Fibroblast of peridontal ligament (primary cell): ENCODE measurements around the gene STAT3.
"Not testable (repeated sequence)": the region's sequence is repeated elsewhere in the genome, so short reads cannot be mapped to it uniquely, and the experiment has no call there.

Experiments
- DNase-seq: peaks from one replicate; pipeline ENCODE4 v3.0.0-alpha.2; 2010; ENCODE audit errors: extremely low read depth

Gene STAT3

GRCh38 chr17:42409523-42410318, 21.5 kb upstream of the STAT3 start:
- DNase-seq: peak; percentile 94

- no peak for DNase-seq
Observed at GRCh38 chr17:42408061-42408460, 19.8 kb upstream of the STAT3 start.

- peak; percentile 69 for DNase-seq
Observed at GRCh38 chr17:42407289-42407836, 19.1 kb upstream of the STAT3 start.

- DNase-seq: no peak
Observed at GRCh38 chr17:42406615-42407288, 18.5 kb upstream of the STAT3 start.

GRCh38 chr17:42405963-42406495, 17.8 kb upstream of the STAT3 start:
- DNase-seq: peak; percentile 76

- no peak for DNase-seq
Observed at GRCh38 chr17:42405076-42405475, 16.8 kb upstream of the STAT3 start.

- DNase-seq: no peak
Observed at GRCh38 chr17:42404326-42405055, 16.2 kb upstream of the STAT3 start.

GRCh38 chr17:42403150-42403549, 14.9 kb upstream of the STAT3 start:
- DNase-seq: no peak

GRCh38 chr17:42402117-42402516, 13.9 kb upstream of the STAT3 start:
- no peak for DNase-seq

- not testable (repeated sequence) for DNase-seq
Observed at GRCh38 chr17:42400844-42401375, 12.7 kb upstream of the STAT3 start.

- no peak for DNase-seq
Observed at GRCh38 chr17:42399948-42400843, 12.0 kb upstream of the STAT3 start.

- no peak for DNase-seq
Observed at GRCh38 chr17:42399121-42399520, 10.9 kb upstream of the STAT3 start.

- DNase-seq: not testable (repeated sequence)
Observed at GRCh38 chr17:42395601-42396000, 7.4 kb upstream of the STAT3 start.

GRCh38 chr17:42394838-42395237, 6.6 kb upstream of the STAT3 start:
- DNase-seq: no peak

- no peak for DNase-seq
Observed at GRCh38 chr17:42392692-42393415, 4.6 kb upstream of the STAT3 start.

GRCh38 chr17:42391439-42391838, 3.2 kb upstream of the STAT3 start:
- not testable (repeated sequence) for DNase-seq

- no peak for DNase-seq
Observed at GRCh38 chr17:42389899-42390298, 1.7 kb upstream of the STAT3 start.

- no peak for DNase-seq
Observed at GRCh38 chr17:42389135-42389417, 834 bp upstream of the STAT3 start.

- no peak for DNase-seq
Observed at GRCh38 chr17:42387661-42388380, 421 bp downstream of the STAT3 start.
